ENCODE measurements around the gene MTCL1.
A peak's percentile ranks its signal among the peaks of the same experiment; 100 is the strongest.

Gene MTCL1

DNA sequence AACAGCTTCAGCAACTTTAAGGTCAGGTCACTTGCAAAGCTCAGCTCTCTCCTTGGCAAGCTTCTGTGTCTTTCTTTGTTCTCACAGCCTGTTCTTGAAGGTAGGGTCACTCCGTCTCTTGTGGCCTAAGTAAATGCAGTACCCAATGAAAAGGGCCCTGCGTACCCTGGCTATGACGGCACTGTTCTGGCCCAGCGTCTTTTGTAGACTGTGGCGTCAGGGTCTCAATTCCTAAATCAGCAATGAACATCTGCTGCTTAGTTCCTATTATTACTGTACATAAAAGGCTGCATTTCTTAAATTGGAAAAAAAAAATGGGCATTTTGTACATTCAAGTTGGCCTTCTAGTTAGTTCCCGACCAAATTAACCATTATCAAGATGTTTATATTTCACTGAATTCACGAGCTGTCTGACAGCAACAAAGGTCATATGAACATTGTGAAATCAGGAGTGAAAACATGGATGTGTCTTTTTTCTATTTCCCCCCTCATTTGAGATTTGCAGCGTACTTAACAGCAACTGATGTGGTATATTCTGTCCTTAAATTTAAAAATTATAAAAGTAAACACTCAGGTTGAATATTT is 17.0 kb upstream of the MTCL1 start:
- no peak for DNase-seq

DNA sequence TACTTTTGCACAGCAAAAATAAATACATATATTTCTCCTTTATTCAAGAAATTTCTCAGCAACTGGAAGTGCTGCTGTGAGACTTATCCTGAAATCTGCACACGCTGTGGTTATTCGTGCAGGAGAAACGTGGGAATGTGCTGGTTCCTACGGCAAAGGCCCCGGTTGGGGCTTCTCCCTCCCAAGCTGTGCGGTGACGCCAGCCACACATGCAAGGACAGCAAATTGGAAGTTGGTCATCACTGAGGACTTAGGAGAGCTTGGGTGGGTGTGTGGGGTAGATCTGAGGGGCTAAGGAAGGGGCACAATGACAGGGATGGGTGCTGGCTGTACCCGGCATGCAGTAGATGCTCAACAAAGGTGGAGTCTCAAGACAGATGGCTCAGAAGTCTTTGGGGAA is 16.5 kb upstream of the MTCL1 start:
- DNase-seq = no peak

DNA sequence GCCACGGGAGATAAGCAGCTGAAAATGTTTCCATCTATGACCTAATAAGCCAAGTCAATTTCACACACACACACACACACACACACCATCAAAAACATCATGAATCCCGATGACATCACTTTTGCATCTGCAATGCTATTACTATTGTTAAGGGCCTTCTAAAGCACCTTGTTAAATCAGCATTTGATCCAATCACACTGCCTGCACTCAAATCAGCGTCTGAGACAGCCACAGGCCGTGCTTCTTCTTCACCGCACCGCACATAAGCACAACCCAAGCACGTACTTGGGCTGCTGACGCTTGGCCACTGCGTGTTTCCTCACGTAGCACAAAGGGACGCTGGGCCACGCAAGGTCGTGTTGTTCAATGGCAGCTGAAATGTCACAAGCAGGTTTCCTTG is 15.8 kb upstream of the MTCL1 start:
- no peak for DNase-seq

- no peak for DNase-seq
These were observed 10.5 kb upstream of the MTCL1 start for GRCh38 chr18:8694891-8695290.

DNA sequence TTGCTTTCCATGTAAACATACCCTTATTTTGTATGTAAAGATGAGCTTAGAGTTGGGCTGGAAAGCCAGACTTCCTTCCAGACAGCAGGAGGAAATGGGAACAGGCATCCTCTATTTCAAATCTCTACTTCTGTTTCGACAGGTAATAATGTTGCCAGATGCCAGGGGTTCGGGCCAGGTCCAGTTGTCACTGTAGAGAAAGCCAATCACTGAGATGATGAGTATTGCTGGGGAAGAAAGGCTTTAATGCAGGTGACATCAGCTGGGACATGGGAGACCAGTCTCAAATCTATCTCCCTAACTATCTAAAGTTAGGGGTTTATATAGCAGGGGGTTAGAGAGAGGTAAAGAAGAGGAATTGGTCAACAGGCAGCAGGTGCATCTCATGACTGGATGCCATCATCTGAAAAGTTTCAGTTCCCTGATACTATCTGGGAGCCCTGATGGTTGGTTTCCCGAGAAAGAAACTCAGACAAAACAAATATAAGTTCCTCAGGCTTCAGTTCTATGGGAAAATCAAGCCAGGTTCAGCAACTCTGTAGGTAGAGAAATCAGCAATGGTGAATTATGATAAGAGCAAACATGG is 9.3 kb upstream of the MTCL1 start:
- no peak for DNase-seq

GRCh38 chr18:8696749-8697211 is 8.6 kb upstream of the MTCL1 start:
- DNase-seq = peak; percentile 76

DNA sequence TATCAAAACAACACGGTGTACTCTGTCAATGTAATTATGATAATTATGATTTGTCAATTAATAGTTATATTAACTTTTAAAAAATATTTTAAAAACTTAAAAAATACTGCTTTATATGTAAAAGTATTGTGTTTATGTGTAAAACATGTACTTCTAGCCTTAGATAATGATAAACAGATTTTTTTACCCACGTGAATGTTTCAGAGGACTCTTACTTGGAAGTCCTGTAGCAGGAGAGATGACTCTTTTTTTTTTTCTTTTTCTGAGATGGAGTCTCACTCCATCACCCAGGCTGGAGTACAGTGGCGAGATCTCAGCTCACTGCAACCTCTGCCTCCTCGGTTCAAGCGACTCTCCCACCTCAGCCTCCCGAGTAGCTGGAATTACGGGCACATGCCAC is 6.2 kb upstream of the MTCL1 start:
- no peak for DNase-seq

DNA sequence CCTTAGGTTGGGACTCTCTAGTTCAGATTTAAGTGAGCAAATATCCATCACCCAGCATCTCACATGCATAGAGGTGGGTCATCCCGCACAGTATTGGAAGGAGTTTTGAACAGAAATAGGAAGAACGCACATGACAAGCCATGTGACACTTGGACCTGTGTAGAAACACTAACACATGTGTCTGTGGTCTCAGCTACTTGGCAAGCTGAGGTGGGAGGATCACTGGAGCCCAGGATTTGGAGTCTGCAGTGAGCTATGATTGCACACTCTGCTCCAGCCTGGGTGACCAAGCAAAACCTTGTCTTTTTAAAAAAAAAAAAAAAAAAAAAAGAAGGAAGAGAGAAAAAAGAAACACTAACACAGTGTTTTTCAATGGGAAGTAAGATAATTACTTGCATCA is 5.4 kb upstream of the MTCL1 start:
- no peak for DNase-seq

GRCh38 chr18:8701546-8702118 is 3.7 kb upstream of the MTCL1 start:
- no peak for DNase-seq

GRCh38 chr18:8702668-8703067 is 2.7 kb upstream of the MTCL1 start:
- DNase-seq = no peak

DNA sequence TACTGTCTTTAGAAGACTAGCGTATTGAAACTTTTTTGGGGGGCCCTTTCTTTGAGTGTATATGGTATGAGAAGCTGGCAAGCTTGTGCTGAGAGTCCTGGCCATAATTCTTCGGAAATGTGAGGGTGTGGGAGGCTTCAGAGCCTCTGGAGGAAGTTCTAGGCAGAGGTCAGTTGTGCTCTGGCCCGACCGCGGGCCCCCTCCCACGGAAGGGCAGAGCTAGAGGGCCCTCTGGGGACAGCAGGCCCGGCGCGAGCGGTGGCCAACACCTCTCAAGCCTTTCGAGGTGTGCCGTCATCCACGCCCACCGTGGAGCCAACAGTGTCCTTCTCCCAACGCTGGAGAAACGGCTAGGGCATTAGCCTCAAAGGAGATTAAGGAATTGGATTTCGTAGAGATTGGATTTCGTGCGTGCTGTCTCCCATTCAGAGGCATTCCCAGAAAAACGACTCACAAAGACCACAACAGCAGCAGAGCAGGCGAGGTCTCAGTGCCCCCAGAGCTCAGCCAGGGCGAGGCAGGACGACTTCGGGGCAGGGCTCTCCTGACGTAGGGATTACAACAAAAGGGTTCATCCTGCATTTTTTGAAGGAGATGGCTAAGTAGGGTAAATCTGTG is 2.2 kb upstream of the MTCL1 start:
- DNase-seq = no peak

GRCh38 chr18:8703781-8704301 is 1.5 kb upstream of the MTCL1 start:
- DNase-seq = no peak

DNA sequence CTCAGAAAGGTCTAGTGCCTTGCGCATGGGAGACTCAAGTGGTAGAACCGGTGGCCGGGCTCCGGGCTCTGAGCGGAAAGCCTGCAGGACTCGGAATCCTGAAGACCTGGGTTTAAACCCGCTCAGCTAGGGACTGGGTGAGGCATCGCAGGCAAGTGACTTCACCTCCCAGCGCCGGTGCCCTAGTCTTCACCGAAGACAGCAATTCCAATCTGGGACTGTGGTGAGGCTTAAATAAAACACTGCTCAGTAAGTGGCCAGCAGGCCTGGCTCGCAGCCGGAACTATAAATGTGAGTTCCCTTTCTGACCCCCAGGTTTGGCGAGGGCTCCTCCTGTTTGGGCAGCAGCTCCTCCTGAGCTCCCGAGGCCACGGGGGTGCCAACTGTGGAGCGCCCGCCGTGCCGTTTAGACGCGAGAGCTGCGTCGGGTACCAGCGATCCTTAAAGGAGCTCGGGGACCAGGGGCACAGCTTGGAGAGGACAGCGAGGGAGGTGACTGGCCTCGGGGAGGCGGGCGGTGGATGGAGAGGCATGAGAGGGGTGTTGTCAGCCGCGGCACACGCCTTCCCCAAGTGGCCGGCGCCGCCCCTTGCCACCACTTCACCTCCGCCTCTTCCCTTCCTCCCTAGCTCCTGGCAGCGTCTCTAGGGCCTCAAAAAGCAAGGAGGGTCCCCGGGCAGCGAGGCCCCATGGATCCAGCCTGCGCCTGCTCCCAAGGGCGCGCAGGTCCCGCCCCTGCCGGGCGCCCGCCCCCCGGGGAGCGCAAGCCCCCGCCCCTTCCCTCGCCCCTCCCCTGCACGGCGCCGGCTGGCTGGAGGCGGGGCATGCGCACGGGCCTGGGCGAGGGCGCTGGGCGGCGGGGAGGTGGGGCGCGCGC is 757 bp upstream of the MTCL1 start:
- peak; percentile 93 for DNase-seq

GRCh38 chr18:8705961-8706790 is 820 bp downstream of the MTCL1 start:
- peak; percentile 22 for DNase-seq

DNA sequence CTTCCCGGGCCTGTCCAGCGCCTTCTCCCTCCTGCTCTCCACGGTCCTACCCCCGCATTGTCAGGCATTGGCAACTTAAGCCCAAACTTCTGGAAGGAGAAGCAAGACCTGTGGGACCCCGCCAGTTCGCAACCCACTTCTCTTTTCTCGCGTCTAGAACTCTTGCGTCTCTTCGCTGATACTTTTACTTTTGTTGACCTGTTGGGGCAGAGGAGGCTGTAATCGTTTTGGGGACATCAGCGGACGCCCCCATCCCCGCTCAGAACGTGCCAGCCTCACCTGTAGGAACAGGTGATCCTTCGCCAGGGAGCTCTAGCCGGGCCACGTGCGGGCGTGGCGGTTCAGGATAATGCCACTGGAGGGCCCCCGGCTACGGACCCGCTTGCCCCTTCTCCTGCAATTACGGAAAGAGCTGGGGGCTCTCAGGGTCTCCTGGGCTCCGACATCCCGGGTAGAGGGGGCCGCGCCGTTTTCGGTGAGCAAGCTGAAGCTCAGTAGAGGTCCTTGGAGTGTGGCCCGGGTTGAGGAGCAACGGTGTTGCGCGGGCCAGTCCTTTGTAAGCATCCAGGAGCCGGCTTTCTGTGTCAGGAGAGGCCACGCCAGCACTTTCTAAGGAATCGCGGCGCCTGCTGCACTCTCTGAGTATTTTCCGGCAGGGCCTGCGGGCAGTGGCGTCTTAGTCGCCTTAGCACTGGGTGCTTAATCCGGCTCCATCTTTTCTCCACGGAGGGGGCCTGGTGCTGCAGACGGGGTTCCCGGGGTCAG is 1.6 kb downstream of the MTCL1 start:
- DNase-seq = peak; percentile 27

GRCh38 chr18:8707556-8708300 is 2.4 kb downstream of the MTCL1 start:
- DNase-seq = no peak

- no peak for DNase-seq
These were observed 3.3 kb downstream of the MTCL1 start for GRCh38 chr18:8708670-8709069.

GRCh38 chr18:8709248-8710059 is 4.1 kb downstream of the MTCL1 start:
- no peak for DNase-seq

- no peak for DNase-seq
These were observed 6.4 kb downstream of the MTCL1 start for GRCh38 chr18:8711736-8712135.

- DNase-seq = no peak
These were observed 8.3 kb downstream of the MTCL1 start for GRCh38 chr18:8713691-8714090.

Measured in CD4-positive, alpha-beta T cell treated with Interleukin-6 for 4 hours (primary cell).